ENCODE data around the gene KITLG.

GRCh38 chr12:88458327-88458726, 121.9 kb downstream of the KITLG start:
- TF ChIP-seq CTCF (IDR thresholded peaks at IDR 0.05) (no peak), POLR2A (IDR thresholded peaks at IDR 0.05) (no peak)
